Cerebellar cortex (tissue), 1 donor: ENCODE measurements around the gene SLAMF8.

Experiments used
- DNase-seq: peaks from one replicate; pipeline ENCODE4 v3.0.0-alpha.2; 2015; ENCODE audit warnings: low spot score

SLAMF8 gene

GRCh38 chr1:159821171-159821867 is 5.4 kb upstream of the SLAMF8 start:
- peak; percentile 68 for DNase-seq

GRCh38 chr1:159823406-159823805 is 3.3 kb upstream of the SLAMF8 start:
- DNase-seq = no peak

- DNase-seq = no peak
These were observed 1.1 kb upstream of the SLAMF8 start for GRCh38 chr1:159825564-159825963.

GRCh38 chr1:159827102-159827490 is 423 bp downstream of the SLAMF8 start:
- DNase-seq = no peak

GRCh38 chr1:159827549-159827948 is 876 bp downstream of the SLAMF8 start:
- DNase-seq = no peak

GRCh38 chr1:159828176-159828575 is 1.5 kb downstream of the SLAMF8 start:
- DNase-seq = no peak

GRCh38 chr1:159828581-159829272 is 2.1 kb downstream of the SLAMF8 start:
- DNase-seq = no peak

GRCh38 chr1:159829273-159829634 is 2.6 kb downstream of the SLAMF8 start:
- DNase-seq = peak; percentile 12

- no peak for DNase-seq
These were observed 3.3 kb downstream of the SLAMF8 start for GRCh38 chr1:159829822-159830465.

- DNase-seq = no peak
These were observed 4.0 kb downstream of the SLAMF8 start for GRCh38 chr1:159830722-159831121.

GRCh38 chr1:159831412-159832141 is 4.9 kb downstream of the SLAMF8 start:
- peak; percentile 16 for DNase-seq

GRCh38 chr1:159832309-159832708 is 5.6 kb downstream of the SLAMF8 start:
- DNase-seq = no peak

- no peak for DNase-seq
These were observed 8.7 kb downstream of the SLAMF8 start for GRCh38 chr1:159835356-159835755.

GRCh38 chr1:159835862-159836525 is 9.3 kb downstream of the SLAMF8 start:
- no peak for DNase-seq

GRCh38 chr1:159838715-159839114 is 12.0 kb downstream of the SLAMF8 start:
- no peak for DNase-seq

- no peak for DNase-seq
These were observed 12.6 kb downstream of the SLAMF8 start for GRCh38 chr1:159839116-159839849.

GRCh38 chr1:159841749-159842148 is 15.1 kb downstream of the SLAMF8 start:
- no peak for DNase-seq

GRCh38 chr1:159843459-159843858 is 16.8 kb downstream of the SLAMF8 start:
- DNase-seq = no peak

- no peak for DNase-seq
These were observed 19.3 kb downstream of the SLAMF8 start for GRCh38 chr1:159845751-159846629.

GRCh38 chr1:159847231-159847630 is 20.6 kb downstream of the SLAMF8 start:
- DNase-seq = no peak
